ENCODE data around the gene DRC3.

DNA sequence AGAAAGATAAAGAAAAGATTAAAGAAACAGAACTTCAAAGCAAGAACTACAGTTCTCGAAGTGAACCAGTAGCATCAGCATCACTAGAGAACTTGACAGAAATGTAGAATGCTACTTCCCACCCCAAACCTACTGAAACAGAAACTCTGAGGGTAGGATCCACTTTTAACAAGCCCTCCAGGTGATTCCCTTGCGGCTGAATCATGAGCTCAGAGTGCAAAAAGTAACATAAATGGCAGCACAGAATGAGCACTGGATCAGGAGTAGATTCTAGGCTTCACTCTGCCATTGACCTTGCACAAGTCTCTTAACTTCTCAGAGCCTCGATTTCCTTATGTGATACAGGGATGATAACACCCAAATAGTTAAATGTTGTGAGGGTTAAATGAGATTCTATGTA is 6.3 kb upstream of the DRC3 start:
- TF ChIP-seq, protein P1, sequence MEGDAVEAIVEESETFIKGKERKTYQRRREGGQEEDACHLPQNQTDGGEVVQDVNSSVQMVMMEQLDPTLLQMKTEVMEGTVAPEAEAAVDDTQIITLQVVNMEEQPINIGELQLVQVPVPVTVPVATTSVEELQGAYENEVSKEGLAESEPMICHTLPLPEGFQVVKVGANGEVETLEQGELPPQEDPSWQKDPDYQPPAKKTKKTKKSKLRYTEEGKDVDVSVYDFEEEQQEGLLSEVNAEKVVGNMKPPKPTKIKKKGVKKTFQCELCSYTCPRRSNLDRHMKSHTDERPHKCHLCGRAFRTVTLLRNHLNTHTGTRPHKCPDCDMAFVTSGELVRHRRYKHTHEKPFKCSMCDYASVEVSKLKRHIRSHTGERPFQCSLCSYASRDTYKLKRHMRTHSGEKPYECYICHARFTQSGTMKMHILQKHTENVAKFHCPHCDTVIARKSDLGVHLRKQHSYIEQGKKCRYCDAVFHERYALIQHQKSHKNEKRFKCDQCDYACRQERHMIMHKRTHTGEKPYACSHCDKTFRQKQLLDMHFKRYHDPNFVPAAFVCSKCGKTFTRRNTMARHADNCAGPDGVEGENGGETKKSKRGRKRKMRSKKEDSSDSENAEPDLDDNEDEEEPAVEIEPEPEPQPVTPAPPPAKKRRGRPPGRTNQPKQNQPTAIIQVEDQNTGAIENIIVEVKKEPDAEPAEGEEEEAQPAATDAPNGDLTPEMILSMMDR (IDR thresholded peaks at IDR 0.05) = no peak
- no peak for TF ChIP-seq EZH2 (IDR thresholded peaks at IDR 0.05; ENCODE audit: borderline replicate concordance, insufficient read depth, low read depth, low read length, poor library complexity, severe bottlenecking)

Measured in B cell (primary cell).